K562 (cell line): ENCODE data around the gene ZNF740. TPM values are rescaled to one million over a fixed set of nuclear protein-coding genes. Genes with fewer than 3 reads are reported as not detected.

Source experiments
- ATF7 ChIP-seq: fragments of 450-650 bp; IDR thresholded peaks from 2 replicates; pipeline ENCODE4 v1.7.1; 2014; ENCODE audit warnings: mild to moderate bottlenecking, moderate library complexity
- CBX1 ChIP-seq: sonication (generic); IDR thresholded peaks from 2 replicates; pipeline ENCODE4 v1.6.1; 2016; ENCODE audit warnings: antibody characterized with exemption, low read depth, mild to moderate bottlenecking
- CBX5 ChIP-seq: IDR thresholded peaks from 2 replicates; pipeline ENCODE4 v1.6.1; 2014; ENCODE audit warnings: low read depth, borderline replicate concordance
- E2F3 ChIP-seq: fragments of 250-450 bp; sonication (Bioruptor Pico); IDR thresholded peaks from 2 replicates; pipeline ENCODE4 v1.4.0; 2020; ENCODE audit warnings: mild to moderate bottlenecking
- FIP1L1 ChIP-seq: fragments of 200-400 bp; formaldehyde crosslinking; IDR thresholded peaks from 2 replicates; pipeline ENCODE4 v1.6.1; 2018; ENCODE audit warnings: mild to moderate bottlenecking, low read depth, low read length; ENCODE audit not compliant: poor library complexity, severe bottlenecking
- FOXJ2 ChIP-seq: fragments of 200-800 bp; sonication (Bioruptor generic); IDR thresholded peaks from 2 replicates; pipeline ENCODE4 v1.6.1; 2016; ENCODE audit warnings: missing genetic modification characterization, missing compliant biosample characterization
- LARP7 ChIP-seq: fragments of 450-650 bp; IDR thresholded peaks from 2 replicates; pipeline ENCODE4 v1.6.1; 2016
- NBN ChIP-seq: fragments of 450-650 bp; IDR thresholded peaks from 2 replicates; pipeline ENCODE4 v1.6.1; 2016; ENCODE audit warnings: low read depth, mild to moderate bottlenecking
- NCOA4 ChIP-seq: fragments of 450-650 bp; IDR thresholded peaks from 2 replicates; pipeline ENCODE4 v1.6.1; 2018; ENCODE audit warnings: mild to moderate bottlenecking; ENCODE audit not compliant: partially characterized antibody
- PHB2 ChIP-seq: fragments of 450-650 bp; IDR thresholded peaks from 2 replicates; pipeline ENCODE4 v1.6.1; 2017; ENCODE audit warnings: low read depth
- RBFOX2 ChIP-seq: fragments of 200-400 bp; formaldehyde crosslinking; IDR thresholded peaks from 2 replicates; pipeline ENCODE4 v1.6.1; 2017; ENCODE audit warnings: low read depth, mild to moderate bottlenecking, low read length, moderate library complexity
- RBM39 ChIP-seq: fragments of 200-400 bp; formaldehyde crosslinking; optimal IDR thresholded peaks from 2 replicates; pipeline ENCODE3; 2018; ENCODE audit warnings: low read depth, low read length
- SIRT6 ChIP-seq: IDR thresholded peaks from one replicate; pipeline ENCODE4 v1.6.1; 2012; ENCODE audit warnings: low read depth, mild to moderate bottlenecking, control low read depth, inconsistent platforms, low read length, moderate library complexity
- SNRNP70 ChIP-seq: fragments of 200-400 bp; formaldehyde crosslinking; optimal IDR thresholded peaks from 2 replicates; pipeline ENCODE3; 2017; ENCODE audit warnings: low read depth, low read length
- U2AF2 ChIP-seq: fragments of 200-400 bp; formaldehyde crosslinking; optimal IDR thresholded peaks from 2 replicates; pipeline ENCODE3; 2017; ENCODE audit warnings: low read depth, mild to moderate bottlenecking, low read length
- ZC3H8 ChIP-seq: fragments of 450-650 bp; IDR thresholded peaks from 2 replicates; pipeline ENCODE4 v1.6.1; 2017
- ZNF384 ChIP-seq: IDR thresholded peaks from 2 replicates; pipeline ENCODE4 v1.6.1; 2012; ENCODE audit warnings: low read depth, low read length, improper control_type of control experiment
- ZNF668 ChIP-seq: fragments of 250-450 bp; sonication (Bioruptor Pico); IDR thresholded peaks from 2 replicates; pipeline ENCODE4 v1.8.0; 2022; ENCODE audit warnings: mild to moderate bottlenecking, inconsistent platforms
- ZNF717 ChIP-seq: fragments of 250-450 bp; sonication (Bioruptor Pico); IDR thresholded peaks from 2 replicates; pipeline ENCODE4 v1.5.0; 2021
- ZNF740 ChIP-seq, 3 experiments: fragments of 200-800 bp in 1 of 3; sonication (Bioruptor generic) in 1 of 3; sonication (generic) in 1 of 3; formaldehyde crosslinking in 1 of 3; IDR thresholded peaks; 2 replicates each; pipeline versions ENCODE4 v1.6.1 to v1.8.0; 2016 to 2022; ENCODE audit warnings: mild to moderate bottlenecking in 2 of 3, missing compliant biosample characterization in 2 of 3, missing genetic modification characterization in 2 of 3, missing genetic modification reagents in 1 of 3
- ZNF76 ChIP-seq: fragments of 250-450 bp; sonication (Bioruptor Pico); IDR thresholded peaks from 2 replicates; pipeline ENCODE4 v1.4.0; 2020; ENCODE audit warnings: mild to moderate bottlenecking, moderate library complexity, borderline replicate concordance
- polyA plus RNA-seq, 8 experiments: library from polyadenylated mRNA; depleted of rRNA in 4 of 8; stranded (reverse) in 5 of 8; unstranded in 3 of 8; fragments of >200 nt; fragmentation: Nextera tagmentation in 2 of 8; fragmentation: Illumina TruSeq in 1 of 8; extraction: Ambion mirVana in 2 of 8; extraction: Trizol in 1 of 8; gene quantifications; 2 replicates each; pipeline versions ENCODE4 v1.2.1 to v1.2.3, GENCODE V29; 2011 to 2014; ENCODE audit warnings: inconsistent platforms in 1 of 8, missing spikeins in 1 of 8
- total RNA-seq, 7 experiments: library from RNA; depleted of rRNA in 6 of 7; stranded (reverse); fragments of >200 nt in 6 of 7; fragmentation: Illumina TruSeq in 2 of 7; extraction: Trizol in 2 of 7; gene quantifications; 2 replicates each; pipeline versions ENCODE4 v1.2.1 to v1.2.3, GENCODE V29; 2011 to 2021; ENCODE audit warnings: low replicate concordance in 1 of 7
- TF ChIP-seq, protein P1 (sequence below), 2 experiments: fragments of 450-650 bp; IDR thresholded peaks; 2 replicates each; pipeline ENCODE4 v1.6.1; 2018; ENCODE audit warnings: mild to moderate bottlenecking in 2 of 2, low read depth in 1 of 2; ENCODE audit not compliant: partially characterized antibody in 2 of 2
- TF ChIP-seq, protein P2 (sequence below): IDR thresholded peaks from 3 replicates; pipeline ENCODE4 v1.6.1; 2011; ENCODE audit warnings: borderline replicate concordance, mild to moderate bottlenecking, moderate library complexity; ENCODE audit not compliant: insufficient read length; ENCODE audit errors: extremely low read depth

Gene ZNF740
- total and polyA plus RNA-seq, 9 of the 15 experiments (the other 6 are each of a cell fraction or from before 2014, with no cell fraction given) = 0.57 to 46.4 (median 18.6) TPM

- TF ChIP-seq, protein P1, sequence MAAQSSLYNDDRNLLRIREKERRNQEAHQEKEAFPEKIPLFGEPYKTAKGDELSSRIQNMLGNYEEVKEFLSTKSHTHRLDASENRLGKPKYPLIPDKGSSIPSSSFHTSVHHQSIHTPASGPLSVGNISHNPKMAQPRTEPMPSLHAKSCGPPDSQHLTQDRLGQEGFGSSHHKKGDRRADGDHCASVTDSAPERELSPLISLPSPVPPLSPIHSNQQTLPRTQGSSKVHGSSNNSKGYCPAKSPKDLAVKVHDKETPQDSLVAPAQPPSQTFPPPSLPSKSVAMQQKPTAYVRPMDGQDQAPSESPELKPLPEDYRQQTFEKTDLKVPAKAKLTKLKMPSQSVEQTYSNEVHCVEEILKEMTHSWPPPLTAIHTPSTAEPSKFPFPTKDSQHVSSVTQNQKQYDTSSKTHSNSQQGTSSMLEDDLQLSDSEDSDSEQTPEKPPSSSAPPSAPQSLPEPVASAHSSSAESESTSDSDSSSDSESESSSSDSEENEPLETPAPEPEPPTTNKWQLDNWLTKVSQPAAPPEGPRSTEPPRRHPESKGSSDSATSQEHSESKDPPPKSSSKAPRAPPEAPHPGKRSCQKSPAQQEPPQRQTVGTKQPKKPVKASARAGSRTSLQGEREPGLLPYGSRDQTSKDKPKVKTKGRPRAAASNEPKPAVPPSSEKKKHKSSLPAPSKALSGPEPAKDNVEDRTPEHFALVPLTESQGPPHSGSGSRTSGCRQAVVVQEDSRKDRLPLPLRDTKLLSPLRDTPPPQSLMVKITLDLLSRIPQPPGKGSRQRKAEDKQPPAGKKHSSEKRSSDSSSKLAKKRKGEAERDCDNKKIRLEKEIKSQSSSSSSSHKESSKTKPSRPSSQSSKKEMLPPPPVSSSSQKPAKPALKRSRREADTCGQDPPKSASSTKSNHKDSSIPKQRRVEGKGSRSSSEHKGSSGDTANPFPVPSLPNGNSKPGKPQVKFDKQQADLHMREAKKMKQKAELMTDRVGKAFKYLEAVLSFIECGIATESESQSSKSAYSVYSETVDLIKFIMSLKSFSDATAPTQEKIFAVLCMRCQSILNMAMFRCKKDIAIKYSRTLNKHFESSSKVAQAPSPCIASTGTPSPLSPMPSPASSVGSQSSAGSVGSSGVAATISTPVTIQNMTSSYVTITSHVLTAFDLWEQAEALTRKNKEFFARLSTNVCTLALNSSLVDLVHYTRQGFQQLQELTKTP (IDR thresholded peaks at IDR 0.05; ENCODE audit: low read depth in 1 of 2, partially characterized antibody in 2 of 2) = peak in 1 of 2 experiments; percentile 56
- TF ChIP-seq CBX1 (no peak), U2AF2 (no peak), LARP7 (no peak), NBN (0 out of 2 replicates have a peak, but pooled peaks have one; percentile 35), FOXJ2 (no peak), ZNF668 (CRISPR knock-in tag) (no peak), ZNF740 (CRISPR knock-in tag; IDR thresholded peaks at IDR 0.05) (peak; percentile 49; the same call in 1 of the 2 replicates), ZNF740 (tag; IDR thresholded peaks at IDR 0.05) (no peak), SIRT6 (no peak), FIP1L1 (no peak), RBM39 (no peak), ZNF76 (CRISPR knock-in tag) (no peak), E2F3 (CRISPR knock-in tag) (0 out of 2 replicates have a peak, but pooled peaks have one; percentile 35), ZNF717 (CRISPR knock-in tag) (no peak), ATF7 (peak; percentile 42; the same call in 1 of the 2 replicates), ZNF384 (0 out of 2 replicates have a peak, but pooled peaks have one; percentile 10), SNRNP70 (no peak), ZC3H8 (peak; percentile 68; the same call in 1 of the 2 replicates), CBX5 (no peak), NCOA4 (no peak), RBFOX2 (no peak), PHB2 (no peak)
- TF ChIP-seq, protein P2, sequence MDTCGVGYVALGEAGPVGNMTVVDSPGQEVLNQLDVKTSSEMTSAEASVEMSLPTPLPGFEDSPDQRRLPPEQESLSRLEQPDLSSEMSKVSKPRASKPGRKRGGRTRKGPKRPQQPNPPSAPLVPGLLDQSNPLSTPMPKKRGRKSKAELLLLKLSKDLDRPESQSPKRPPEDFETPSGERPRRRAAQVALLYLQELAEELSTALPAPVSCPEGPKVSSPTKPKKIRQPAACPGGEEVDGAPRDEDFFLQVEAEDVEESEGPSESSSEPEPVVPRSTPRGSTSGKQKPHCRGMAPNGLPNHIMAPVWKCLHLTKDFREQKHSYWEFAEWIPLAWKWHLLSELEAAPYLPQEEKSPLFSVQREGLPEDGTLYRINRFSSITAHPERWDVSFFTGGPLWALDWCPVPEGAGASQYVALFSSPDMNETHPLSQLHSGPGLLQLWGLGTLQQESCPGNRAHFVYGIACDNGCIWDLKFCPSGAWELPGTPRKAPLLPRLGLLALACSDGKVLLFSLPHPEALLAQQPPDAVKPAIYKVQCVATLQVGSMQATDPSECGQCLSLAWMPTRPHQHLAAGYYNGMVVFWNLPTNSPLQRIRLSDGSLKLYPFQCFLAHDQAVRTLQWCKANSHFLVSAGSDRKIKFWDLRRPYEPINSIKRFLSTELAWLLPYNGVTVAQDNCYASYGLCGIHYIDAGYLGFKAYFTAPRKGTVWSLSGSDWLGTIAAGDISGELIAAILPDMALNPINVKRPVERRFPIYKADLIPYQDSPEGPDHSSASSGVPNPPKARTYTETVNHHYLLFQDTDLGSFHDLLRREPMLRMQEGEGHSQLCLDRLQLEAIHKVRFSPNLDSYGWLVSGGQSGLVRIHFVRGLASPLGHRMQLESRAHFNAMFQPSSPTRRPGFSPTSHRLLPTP = no peak
Observed at GRCh38 chr12:53213348-53213747, 32.8 kb downstream of the ZNF740 start (continued).
